ENCODE results near the gene VWCE.

DNA sequence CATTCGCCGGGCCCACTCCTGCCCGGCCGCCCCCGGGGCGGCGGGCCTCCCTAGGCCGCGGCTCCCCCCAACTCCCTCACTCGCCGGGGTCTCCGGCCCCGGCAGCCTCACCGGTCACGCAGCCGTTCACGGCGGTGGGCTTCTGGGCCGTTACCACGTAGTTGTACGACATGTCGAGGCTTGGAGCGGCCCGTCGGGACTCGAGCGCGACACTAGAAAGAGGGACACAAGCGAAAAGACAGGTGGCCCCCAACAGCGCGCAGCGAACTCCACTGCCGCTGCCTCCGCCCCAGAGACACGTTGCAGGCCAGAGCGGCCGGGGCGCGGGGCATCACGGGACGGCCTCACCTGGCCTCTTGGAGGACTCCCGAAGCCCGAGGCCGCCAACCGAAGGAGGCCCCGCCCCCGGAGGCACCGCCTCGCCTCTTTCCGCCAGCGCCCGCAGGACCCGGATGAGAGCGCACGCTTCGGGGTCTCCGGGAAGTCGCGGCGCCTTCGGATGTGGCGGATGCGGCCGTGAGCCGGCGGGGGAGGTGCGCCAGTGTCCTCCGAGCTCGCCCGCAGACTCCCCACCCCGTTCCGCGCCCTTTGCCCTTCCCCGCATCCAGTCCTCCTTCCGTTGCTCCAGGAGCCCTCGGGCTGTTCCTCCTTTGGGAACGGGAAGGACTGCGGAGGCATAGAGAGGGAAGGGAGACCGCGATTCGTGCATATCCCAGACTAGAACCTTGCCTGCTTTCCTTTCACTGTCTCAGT, 37.9 kb upstream of the VWCE start, which contains the start of the genes DDB1 and TKFC:
- no peak for TF ChIP-seq EZH2 (IDR thresholded peaks at IDR 0.05; ENCODE audit: insufficient read depth, poor library complexity, severe bottlenecking)
- TF ChIP-seq EZH2phosphoT487 (IDR thresholded peaks at IDR 0.05; ENCODE audit: insufficient read depth, low read depth): no peak

Data from GM23248 (cell line).